ENCODE data around the gene ANKRD66. TPM values are rescaled to one million over a fixed set of nuclear protein-coding genes. Genes with fewer than 3 reads are reported as not detected.

ANKRD66 gene
- total and polyA plus RNA-seq, 2 donors (not counting 3 experiments of a cell fraction or from before 2014, with no cell fraction given): not detected

DNA sequence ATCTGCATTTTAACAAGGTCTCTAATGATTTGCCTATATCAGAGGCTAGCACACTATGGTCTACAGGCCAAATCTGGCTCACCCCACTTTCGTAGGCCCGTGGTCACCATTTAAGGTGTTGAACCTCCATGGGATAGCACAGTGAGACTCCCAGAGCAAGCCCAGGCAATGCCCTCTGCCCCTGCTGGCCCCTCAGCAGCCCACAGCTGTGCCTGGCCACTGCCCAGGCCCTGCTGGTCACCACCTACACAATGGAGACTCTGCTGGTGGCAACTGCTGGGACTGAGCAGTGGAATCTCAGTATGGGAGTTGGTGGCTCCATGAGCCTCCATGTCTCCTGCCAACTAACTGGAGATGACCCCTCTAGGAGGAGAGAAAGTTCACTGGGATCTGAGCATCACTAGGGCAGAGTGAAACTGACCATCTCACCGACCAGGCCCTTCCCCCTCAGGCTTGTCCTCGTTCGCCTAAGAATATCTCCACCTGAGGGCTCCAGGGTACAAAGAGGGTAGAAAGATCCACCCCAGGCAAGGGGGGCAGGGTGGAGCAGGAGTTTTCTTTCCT lies 2.3 kb downstream of the ANKRD66 start:
- TF ChIP-seq JUN (IDR thresholded peaks at IDR 0.05; ENCODE audit: borderline replicate concordance, insufficient read depth, insufficient read length, low read depth): no peak
- TF ChIP-seq EZH2 (IDR thresholded peaks at IDR 0.05; ENCODE audit: borderline replicate concordance, low read depth, low read length, severe bottlenecking): no peak
- TF ChIP-seq POLR2AphosphoS5 (IDR thresholded peaks at IDR 0.05; ENCODE audit: insufficient read depth, low read depth, low read length): no peak
- TF ChIP-seq, protein P1, sequence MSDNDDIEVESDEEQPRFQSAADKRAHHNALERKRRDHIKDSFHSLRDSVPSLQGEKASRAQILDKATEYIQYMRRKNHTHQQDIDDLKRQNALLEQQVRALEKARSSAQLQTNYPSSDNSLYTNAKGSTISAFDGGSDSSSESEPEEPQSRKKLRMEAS (IDR thresholded peaks at IDR 0.05; ENCODE audit: insufficient read depth, insufficient read length): no peak
- TF ChIP-seq GATA2 (IDR thresholded peaks at IDR 0.05; ENCODE audit: insufficient read depth, insufficient read length, low read depth, low read length): no peak
- no peak for TF ChIP-seq POLR2A (IDR thresholded peaks at IDR 0.05; ENCODE audit: low read depth, low read length)
- TF ChIP-seq, protein P2, sequence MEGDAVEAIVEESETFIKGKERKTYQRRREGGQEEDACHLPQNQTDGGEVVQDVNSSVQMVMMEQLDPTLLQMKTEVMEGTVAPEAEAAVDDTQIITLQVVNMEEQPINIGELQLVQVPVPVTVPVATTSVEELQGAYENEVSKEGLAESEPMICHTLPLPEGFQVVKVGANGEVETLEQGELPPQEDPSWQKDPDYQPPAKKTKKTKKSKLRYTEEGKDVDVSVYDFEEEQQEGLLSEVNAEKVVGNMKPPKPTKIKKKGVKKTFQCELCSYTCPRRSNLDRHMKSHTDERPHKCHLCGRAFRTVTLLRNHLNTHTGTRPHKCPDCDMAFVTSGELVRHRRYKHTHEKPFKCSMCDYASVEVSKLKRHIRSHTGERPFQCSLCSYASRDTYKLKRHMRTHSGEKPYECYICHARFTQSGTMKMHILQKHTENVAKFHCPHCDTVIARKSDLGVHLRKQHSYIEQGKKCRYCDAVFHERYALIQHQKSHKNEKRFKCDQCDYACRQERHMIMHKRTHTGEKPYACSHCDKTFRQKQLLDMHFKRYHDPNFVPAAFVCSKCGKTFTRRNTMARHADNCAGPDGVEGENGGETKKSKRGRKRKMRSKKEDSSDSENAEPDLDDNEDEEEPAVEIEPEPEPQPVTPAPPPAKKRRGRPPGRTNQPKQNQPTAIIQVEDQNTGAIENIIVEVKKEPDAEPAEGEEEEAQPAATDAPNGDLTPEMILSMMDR (IDR thresholded peaks at IDR 0.05; ENCODE audit: extremely low read depth in 1 of 2, insufficient read depth in 1 of 2, low read depth in 1 of 2, low read length in 2 of 2): no peak
- no peak for TF ChIP-seq MYC (IDR thresholded peaks at IDR 0.05; ENCODE audit: low read depth, low read length)
- no peak for TF ChIP-seq FOS (IDR thresholded peaks at IDR 0.05; ENCODE audit: borderline replicate concordance, insufficient read depth, low read length)
- intact Hi-C loops (cut with micrococcal nuclease) (no loop called here), dilution Hi-C loops (cut with MboI; ENCODE audit: extremely low pct_ligation_motif_present, low sequenced_read_pairs) (no loop called here)
- H3K9ac ChIP-seq (replicated peaks; ENCODE audit: extremely low read depth, insufficient read depth, low read length): no peak overlapping the region
- no peak for FAIRE-seq
- no peaks in the 10 kb centered on the region for H3K4me1 ChIP-seq (ENCODE audit: control insufficient read depth, extremely low read depth, insufficient read depth, low read length)
- no peak overlapping the region for H3K4me3 ChIP-seq (replicated peaks in 1 of 3; ENCODE audit: insufficient read depth in 1 of 3, low read depth in 1 of 3, low read length in 3 of 3)
- no peak overlapping the region for H2AFZ ChIP-seq (ENCODE audit: low read depth, low read length)
- no peak overlapping the region for H3K27ac ChIP-seq (ENCODE audit: insufficient read depth, low read depth, low read length)
- CTCF ChIA-PET: interaction anchor here (0.6 kb wide), 1 partner anchor 31 kb away, joined by 4 read pairs; no protein-coding TSS in a partner anchor
- H3K4me2 ChIP-seq (ENCODE audit: insufficient read depth, low read length): no peak overlapping the region
- no peaks in the 10 kb centered on the region for H3K27me3 ChIP-seq (ENCODE audit: control insufficient read depth in 2 of 2, insufficient read depth in 2 of 2, low read length in 2 of 2)
- DNase-seq (ENCODE audit: low read depth, low spot score): no peak
- no peaks in the 10 kb centered on the region for H3K36me3 ChIP-seq (ENCODE audit: control insufficient read depth in 2 of 2, extremely low read depth in 1 of 2, insufficient read depth in 2 of 2, low read length in 2 of 2)
- H4K20me1 ChIP-seq (replicated peaks; ENCODE audit: control insufficient read depth, extremely low read depth, insufficient read depth, low read length): no peaks in the 10 kb centered on the region
- no peaks in the 10 kb centered on the region for H3K9me3 ChIP-seq (replicated peaks; ENCODE audit: control insufficient read depth, insufficient read depth, low read length)
- BruUV-seq (replicated peaks): no TSS peak
- POLR2A ChIA-PET: no interaction called here
- H3K79me2 ChIP-seq (ENCODE audit: control insufficient read depth, insufficient read depth, low read length): no peaks in the 10 kb centered on the region
- no peaks in the 10 kb centered on the region for H3K9me1 ChIP-seq (replicated peaks; ENCODE audit: control insufficient read depth, extremely low read depth, insufficient read depth, low read length)
